Ecto neural progenitor cell (in vitro differentiated cells): ENCODE measurements around the gene FAM83E.
"Not testable (repeated sequence)": the region's sequence is repeated elsewhere in the genome, so short reads cannot be mapped to it uniquely, and the experiment has no call there.

Experiments
- DNase-seq: peaks from one replicate; pipeline ENCODE4 v3.0.0-alpha.2; 2018; ENCODE audit warnings: low spot score

The FAM83E gene

GRCh38 chr19:48639483-48640375, 24.9 kb upstream of the FAM83E start:
- no peak for DNase-seq

- DNase-seq = peak; percentile 69
Observed at GRCh38 chr19:48638831-48639381, 24.0 kb upstream of the FAM83E start.

- peak; percentile 92 for DNase-seq
Observed at GRCh38 chr19:48637948-48638830, 23.3 kb upstream of the FAM83E start.

- peak; percentile 99 for DNase-seq
Observed at GRCh38 chr19:48637449-48637947, 22.6 kb upstream of the FAM83E start.

GRCh38 chr19:48636859-48637448, 22.1 kb upstream of the FAM83E start, which contains the start of gene DBP:
TSS of gene DBP (minus strand) at chr19:48637379. CDS start at chr19:48636994, 385 bp downstream.
- DNase-seq = peak; percentile 83

- peak; percentile 62 for DNase-seq
Observed at GRCh38 chr19:48635966-48636858, 21.3 kb upstream of the FAM83E start.

- peak; percentile 87 for DNase-seq
Observed at GRCh38 chr19:48635263-48635965, 20.5 kb upstream of the FAM83E start.

GRCh38 chr19:48634424-48635262, 19.8 kb upstream of the FAM83E start:
- peak; percentile 95 for DNase-seq

- no peak for DNase-seq
Observed at GRCh38 chr19:48634036-48634342, 19.1 kb upstream of the FAM83E start.

GRCh38 chr19:48633148-48634035, 18.5 kb upstream of the FAM83E start:
- DNase-seq = no peak

GRCh38 chr19:48632692-48633147, 17.8 kb upstream of the FAM83E start:
- DNase-seq = no peak

- DNase-seq = not testable (repeated sequence)
Observed at GRCh38 chr19:48632286-48632685, 17.4 kb upstream of the FAM83E start.

- no peak for DNase-seq
Observed at GRCh38 chr19:48631225-48631624, 16.3 kb upstream of the FAM83E start.

GRCh38 chr19:48630296-48631063, 15.6 kb upstream of the FAM83E start:
- peak; percentile 72 for DNase-seq

GRCh38 chr19:48629599-48630295, 14.9 kb upstream of the FAM83E start:
- peak; percentile 93 for DNase-seq

GRCh38 chr19:48629297-48629598, 14.4 kb upstream of the FAM83E start:
- DNase-seq = no peak
